ENCODE data around the gene BCAS3.
"Not testable (repeated sequence)": the region's sequence is repeated elsewhere in the genome, so short reads cannot be mapped to it uniquely, and the experiment has no call there.

BCAS3 gene

DNA sequence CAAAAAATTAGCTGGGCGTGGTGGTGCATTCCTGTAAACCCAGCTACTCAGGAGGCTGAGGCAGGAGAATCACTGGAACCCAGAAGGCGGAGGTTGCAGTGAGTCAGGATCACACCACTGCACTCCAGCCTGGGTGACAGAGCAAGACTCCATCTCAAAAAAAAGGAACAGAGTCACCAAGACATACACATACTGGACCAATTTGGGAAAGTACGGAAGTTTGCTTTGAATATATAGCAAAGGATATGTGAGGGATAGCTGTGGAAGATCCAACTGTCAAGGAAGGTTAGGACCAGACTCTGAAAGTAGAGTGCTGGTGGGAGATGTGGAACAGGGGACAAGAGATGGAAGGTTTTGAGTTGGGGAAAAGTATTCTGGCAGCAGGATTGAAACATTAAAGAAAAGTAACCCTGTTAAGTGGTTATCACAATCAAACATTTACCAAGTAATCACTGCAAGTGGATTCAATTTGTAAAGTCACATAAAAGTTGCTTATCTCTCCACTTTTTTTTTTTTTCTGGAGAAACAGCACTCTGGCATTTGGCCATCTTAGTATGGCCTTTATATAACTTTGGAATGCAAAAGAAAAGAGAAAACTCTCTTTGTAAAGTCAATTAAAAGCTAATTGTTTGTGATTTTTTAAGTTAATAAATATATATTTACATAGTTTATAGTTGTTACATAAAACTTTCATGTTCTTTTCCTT is 462.6 kb downstream of the BCAS3 start:
- no peak for DNase-seq (ENCODE audit: low read depth)
- TF ChIP-seq, protein P1, sequence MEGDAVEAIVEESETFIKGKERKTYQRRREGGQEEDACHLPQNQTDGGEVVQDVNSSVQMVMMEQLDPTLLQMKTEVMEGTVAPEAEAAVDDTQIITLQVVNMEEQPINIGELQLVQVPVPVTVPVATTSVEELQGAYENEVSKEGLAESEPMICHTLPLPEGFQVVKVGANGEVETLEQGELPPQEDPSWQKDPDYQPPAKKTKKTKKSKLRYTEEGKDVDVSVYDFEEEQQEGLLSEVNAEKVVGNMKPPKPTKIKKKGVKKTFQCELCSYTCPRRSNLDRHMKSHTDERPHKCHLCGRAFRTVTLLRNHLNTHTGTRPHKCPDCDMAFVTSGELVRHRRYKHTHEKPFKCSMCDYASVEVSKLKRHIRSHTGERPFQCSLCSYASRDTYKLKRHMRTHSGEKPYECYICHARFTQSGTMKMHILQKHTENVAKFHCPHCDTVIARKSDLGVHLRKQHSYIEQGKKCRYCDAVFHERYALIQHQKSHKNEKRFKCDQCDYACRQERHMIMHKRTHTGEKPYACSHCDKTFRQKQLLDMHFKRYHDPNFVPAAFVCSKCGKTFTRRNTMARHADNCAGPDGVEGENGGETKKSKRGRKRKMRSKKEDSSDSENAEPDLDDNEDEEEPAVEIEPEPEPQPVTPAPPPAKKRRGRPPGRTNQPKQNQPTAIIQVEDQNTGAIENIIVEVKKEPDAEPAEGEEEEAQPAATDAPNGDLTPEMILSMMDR (IDR thresholded peaks at IDR 0.05; ENCODE audit: control insufficient read depth, insufficient read depth, low read depth, low read length, missing control alignments): no peak
- H3K4me3 ChIP-seq (ENCODE audit: control insufficient read depth, low read depth, low read length): no peak overlapping the region

DNA sequence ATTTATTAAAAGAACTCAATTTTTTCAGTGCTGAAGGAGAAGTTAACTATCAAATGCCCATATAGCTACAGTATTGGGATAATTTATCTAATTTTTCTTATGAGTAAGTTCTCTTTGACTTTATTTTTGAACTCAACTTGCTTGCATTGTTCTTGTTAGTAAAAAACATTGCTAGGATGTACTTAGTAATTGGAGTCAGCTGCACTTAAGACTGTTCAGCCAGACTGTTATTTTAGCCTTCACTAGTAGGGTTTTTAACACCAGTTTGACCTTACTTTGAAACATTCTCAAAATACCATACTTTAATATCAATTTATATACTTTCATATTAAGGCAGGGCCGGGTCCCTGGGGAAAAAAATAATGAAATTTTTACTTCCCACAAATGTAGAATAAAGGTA is 465.4 kb downstream of the BCAS3 start:
- H3K4me3 ChIP-seq (ENCODE audit: control insufficient read depth, low read depth, low read length): no peak overlapping the region
- DNase-seq (ENCODE audit: low read depth): no peak
- TF ChIP-seq, protein P1 (IDR thresholded peaks at IDR 0.05; ENCODE audit: control insufficient read depth, insufficient read depth, low read depth, low read length, missing control alignments): no peak

DNA sequence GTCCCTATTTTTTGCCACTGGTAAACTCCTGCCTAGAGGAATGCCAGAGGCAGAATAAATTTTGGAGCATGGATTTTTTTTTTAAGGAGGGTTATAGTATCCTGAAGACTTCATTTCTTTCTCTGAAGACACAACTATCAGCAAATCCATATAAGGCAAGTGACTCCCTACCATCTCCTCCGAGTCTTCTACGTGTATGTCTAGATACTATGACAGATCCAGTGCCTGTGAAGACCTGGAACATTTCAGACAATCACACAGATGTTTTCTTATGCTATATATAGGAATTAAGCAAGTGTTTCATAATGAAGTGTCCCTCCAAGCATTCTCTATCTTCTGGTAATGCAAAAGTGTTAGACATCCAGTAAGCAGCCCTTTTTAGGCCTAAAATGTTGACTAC is 466.5 kb downstream of the BCAS3 start:
- TF ChIP-seq, protein P1 (IDR thresholded peaks at IDR 0.05; ENCODE audit: control insufficient read depth, insufficient read depth, low read depth, low read length, missing control alignments): no peak
- no peak for DNase-seq (ENCODE audit: low read depth)
- no peak overlapping the region for H3K4me3 ChIP-seq (ENCODE audit: control insufficient read depth, low read depth, low read length)

DNA sequence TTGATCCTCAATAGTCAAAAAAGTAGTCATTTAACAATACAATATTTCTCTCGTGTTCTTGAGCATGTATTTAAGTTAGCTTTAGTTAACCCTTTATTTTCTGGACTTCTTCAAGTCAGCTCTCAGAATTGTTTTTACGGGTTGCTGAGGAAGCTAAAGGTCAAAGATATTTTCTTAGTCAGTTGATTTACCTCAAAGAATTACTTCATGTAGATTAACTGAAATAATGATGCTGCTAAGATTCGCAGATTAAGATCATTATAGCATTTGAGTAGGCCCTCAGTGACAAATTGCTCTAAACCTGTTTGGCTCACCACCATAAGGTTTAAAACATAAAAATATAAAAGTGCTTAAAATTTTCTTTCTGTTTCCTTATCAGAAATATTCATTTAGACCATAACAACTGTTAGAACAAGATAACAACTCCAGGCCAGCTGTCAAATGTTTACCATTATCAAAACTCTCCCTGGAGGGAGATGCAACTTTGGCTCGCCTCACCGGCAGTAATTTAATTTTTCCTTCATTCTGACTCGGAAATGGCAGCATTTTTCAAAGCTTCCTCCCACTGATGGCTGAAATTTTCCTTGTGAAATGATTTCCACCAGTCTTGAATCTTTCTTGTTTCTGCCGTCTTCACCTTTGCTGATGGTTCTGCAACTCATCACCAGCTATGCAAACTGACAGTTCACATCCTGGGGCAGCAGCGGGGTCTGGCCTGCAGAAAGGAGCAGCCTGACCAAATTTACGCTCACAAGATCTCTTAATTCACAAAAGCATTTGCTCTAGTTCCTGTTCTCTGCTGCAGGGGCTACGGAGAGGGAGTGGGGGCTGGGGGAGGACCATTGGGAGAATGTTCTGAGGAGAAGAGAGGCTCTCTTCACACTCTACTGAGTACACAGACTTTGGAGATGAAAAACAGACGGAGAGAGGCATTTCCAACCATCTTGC is 467.2 kb downstream of the BCAS3 start:
- no peak for DNase-seq (ENCODE audit: low read depth)
- H3K4me3 ChIP-seq (ENCODE audit: control insufficient read depth, low read depth, low read length): no peak overlapping the region
- TF ChIP-seq, protein P1 (IDR thresholded peaks at IDR 0.05; ENCODE audit: control insufficient read depth, insufficient read depth, low read depth, low read length, missing control alignments): no peak

DNA sequence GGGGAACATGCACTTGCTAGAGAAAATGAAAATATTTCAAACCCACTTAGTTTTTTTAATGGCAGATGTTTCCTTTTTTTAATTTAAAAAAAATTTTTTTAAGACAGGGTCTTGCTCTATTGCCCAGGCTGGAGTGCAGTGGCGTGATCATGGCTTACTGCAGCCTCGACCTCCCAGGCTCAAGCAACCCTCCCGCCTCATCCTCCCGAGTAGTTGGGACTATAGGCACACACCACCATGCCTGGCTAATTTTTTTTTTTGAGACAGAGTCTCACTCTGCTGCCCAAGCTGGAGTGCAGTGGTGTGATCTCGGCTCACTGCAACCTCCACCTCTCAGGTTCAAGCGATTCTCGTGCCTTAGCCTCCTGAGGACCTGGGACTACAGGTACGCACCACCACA is 469.2 kb downstream of the BCAS3 start:
- H3K4me3 ChIP-seq (ENCODE audit: control insufficient read depth, low read depth, low read length); DNase-seq (ENCODE audit: low read depth): not testable (repeated sequence)

DNA sequence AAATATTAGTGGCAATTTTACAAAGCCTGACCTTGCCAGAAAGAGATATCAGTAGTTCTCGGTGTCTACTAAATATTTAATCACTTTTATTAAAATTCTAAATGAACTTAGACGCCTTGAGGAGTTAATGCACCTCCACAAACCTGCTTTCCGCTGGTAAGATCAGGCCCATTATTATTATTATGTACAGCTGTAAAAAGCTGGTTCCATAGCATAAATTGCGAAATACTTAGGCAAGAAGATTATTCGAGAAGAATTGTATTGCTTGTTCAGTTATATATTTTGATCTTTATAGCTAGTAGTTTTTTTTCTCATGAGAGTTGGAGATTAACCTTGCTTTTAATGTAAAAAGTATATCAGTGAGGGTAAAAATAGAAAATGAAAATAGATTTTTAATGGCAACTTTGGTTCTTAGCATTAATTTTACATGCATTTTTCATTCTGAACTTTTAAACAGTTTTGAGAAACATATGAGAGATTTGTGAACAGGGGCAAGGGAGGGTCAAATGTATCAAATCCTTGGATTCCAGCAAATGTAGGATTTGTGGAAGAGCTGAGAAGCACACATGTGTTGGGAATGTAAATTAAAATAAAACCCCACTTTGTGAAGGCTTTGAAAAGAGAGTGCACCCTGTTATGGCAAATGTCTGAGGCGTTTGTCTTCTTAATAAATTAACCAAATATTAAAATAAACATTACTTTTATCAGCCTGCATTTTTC is 471.6 kb downstream of the BCAS3 start:
- DNase-seq (ENCODE audit: low read depth): no peak
- TF ChIP-seq, protein P1 (IDR thresholded peaks at IDR 0.05; ENCODE audit: control insufficient read depth, insufficient read depth, low read depth, low read length, missing control alignments): no peak
- no peak overlapping the region for H3K4me3 ChIP-seq (ENCODE audit: control insufficient read depth, low read depth, low read length)
